HG03342 (cell line): ENCODE results near the gene NME7.
"Not testable (repeated sequence)": the region's sequence is repeated elsewhere in the genome, so short reads cannot be mapped to it uniquely, and the experiment has no call there.

ENCODE experiments used
- ATAC-seq: cut with Tn5 transposase; IDR thresholded peaks from one replicate; pipeline ENCODE4 v1.9.1; 2021; ENCODE audit warnings: mild to moderate bottlenecking, moderate library complexity; ENCODE audit not compliant: unreplicated experiment

Gene NME7

GRCh38 chr1:169367686-169368405 lies at the start of gene NME7, which contains the start of gene BLZF1:
TSS of gene NME7 (minus strand) at chr1:169367797. CDS start at chr1:169367710, 87 bp downstream.
TSS of gene BLZF1 (plus strand) at chr1:169368195. CDS start at chr1:169369523, 1,328 bp downstream.
- peak; percentile 96 for ATAC-seq

GRCh38 chr1:169414952-169415351 lies 47.4 kb upstream of the NME7 start:
- no peak for ATAC-seq

DNA sequence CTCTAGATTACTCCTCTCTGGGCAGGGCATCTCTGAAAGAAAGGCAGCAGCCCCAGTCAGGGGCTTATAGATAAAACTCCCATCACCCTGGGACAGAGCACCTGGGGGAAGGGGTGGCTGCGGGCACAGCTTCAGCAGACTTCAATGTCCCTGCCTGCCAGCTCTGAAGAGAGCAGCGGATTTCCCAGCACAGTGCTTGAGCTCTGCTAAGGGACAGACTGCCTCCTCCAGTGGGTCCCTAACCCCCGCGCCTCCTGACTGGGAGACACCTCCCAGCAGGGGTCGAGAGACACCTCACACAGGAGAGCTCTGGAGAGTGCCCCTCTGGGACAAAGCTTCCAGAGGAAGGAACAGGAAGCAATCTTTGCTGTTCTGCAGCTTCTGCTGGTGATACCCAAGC lies 40.7 kb upstream of the NME7 start:
- not testable (repeated sequence) for ATAC-seq

DNA sequence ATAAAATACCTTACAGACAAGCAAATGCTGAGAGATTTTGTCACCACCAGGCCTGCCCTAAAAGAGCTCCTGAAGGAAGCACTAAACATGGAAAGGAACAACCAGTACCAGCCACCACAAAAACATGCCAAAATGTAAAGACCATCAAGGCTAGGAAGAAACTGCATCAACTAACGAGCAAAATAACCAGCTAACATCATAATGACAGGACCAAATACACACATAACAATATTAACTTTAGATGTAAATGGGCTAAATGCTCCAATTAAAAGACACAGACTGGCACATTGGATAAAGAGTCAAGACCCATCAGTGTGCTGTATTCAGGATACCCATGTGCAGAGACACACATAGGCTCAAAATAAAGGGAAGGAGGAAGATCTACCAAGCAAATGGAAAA lies 35.0 kb upstream of the NME7 start:
- not testable (repeated sequence) for ATAC-seq

DNA sequence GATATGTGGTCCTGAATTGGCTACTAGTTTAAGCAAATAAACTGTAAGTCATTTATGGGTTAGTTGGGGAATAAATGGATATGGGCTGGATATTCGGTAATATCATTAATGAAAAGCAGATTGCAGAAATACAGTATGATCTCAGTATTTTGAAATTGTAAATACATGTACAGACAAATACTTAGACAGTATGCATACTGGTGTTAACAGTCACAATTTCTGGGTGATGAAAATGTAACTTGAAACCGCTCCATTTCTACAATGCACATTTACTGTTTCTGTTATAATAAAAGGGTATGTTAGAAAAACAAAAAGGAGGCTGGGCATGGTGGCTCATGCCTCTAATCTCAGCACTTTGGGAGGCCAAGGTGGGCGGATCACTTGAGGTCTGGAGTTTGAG lies 28.4 kb upstream of the NME7 start:
- ATAC-seq: no peak

GRCh38 chr1:169392406-169392805 lies 24.8 kb upstream of the NME7 start:
- no peak for ATAC-seq

DNA sequence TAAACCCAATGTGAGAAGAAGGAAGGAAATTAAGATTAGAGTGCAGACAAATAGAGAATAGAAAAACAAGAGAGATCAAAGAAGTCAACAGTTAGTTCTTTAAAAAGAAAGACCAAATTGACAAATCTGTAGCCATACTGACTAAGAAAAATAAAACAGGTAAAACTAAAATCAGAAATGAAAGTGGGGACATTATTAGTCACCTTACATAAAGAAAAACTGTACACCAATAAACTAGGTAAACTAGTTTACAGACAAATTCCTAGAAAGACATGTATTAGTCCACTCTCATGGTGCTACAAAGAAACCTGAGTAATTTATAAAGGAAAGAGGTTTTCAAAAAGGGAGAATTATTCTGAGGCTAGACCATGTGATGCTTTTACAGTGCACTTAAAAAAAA lies 22.7 kb upstream of the NME7 start:
- ATAC-seq: peak; percentile 71

- no peak for ATAC-seq
Measured at GRCh38 chr1:169387399-169387798, 19.8 kb upstream of the NME7 start.

- ATAC-seq: no peak
Measured at GRCh38 chr1:169383449-169383848, 15.9 kb upstream of the NME7 start.

- no peak for ATAC-seq
Measured at GRCh38 chr1:169381162-169381561, 13.6 kb upstream of the NME7 start.

DNA sequence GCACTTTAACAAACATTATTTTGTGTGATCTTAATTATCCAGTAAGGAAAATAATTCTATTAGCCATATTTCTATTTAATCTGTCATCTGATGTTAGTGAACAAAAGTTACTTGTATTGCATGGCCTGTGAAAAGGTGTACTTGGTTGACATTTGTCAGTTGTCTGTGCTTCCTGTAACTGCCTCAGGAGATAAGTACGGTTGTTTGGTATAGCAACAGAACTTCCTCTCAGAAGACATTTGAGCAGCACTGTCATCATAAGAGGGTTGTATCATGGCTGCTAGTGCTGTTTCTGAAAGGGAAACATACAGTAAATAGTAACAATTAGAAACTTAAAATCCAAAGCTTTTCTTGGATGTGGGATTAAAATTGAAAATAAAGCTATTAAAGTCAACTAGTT lies 3.8 kb upstream of the NME7 start:
- no peak for ATAC-seq

DNA sequence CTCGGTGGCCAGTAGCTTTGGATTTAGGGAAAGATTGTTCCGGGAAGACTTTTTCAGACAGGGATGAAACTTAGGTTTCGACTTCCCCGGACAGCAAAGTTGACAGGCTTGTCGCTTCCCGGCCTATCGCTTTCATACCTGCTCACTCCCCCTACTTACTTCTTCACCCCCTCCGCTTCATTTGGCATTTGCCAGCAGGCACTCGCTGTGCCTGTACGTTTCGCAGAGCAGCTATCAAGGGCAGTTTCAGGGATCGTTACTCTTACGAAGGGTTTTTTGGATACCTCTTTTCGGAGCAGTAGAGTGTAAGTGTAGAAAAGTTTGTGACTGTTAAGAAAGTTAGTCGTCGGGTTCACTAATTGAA lies 791 bp upstream of the NME7 start:
- no peak for ATAC-seq

DNA sequence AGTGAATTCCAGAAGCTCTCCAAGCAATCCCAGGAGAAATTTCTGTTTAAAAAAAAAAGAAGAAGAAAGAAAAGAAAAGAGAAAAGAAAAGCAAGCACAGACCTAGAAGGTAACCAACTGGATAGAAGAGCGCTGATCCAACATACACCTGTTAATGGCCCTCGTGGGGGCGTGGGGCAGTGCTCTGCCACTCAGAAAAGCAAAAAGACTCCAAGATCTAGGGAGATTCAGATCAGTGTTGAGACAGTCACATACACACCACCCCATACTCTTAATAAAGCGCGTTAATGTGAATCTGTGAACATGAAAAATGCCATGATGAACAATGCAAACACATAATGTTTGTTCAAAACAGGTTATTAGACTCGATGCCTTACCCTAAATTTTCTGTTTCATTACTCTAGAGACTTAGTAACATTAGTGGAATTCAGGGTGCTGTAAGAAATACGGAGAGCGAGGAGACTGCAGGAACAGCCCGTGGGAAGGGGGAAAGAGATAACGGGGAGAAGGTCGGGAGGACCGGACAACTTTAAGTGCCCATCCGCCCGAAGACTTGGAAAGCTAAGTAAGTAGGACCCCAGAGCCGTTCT lies 406 bp downstream of the NME7 start:
- ATAC-seq: no peak

DNA sequence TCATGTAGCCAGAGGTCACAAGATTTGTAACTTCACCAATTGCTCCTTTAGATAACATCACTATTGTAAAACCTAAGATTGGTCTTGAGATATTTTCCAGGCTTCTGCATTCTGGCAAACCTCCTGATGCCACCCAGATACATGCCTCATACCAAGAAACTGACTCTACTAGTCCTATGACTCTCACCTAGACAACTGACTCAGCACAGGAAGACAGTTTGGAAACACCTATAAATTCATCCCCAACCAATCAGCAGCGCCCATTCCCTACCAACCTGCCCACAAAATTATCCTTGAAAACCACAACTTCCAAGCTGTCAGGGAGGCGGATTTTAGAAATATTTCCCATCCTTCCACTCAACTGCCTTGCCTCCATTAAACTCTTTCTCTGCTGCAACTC lies 2.6 kb downstream of the NME7 start:
- no peak for ATAC-seq

GRCh38 chr1:169363046-169363730 lies 4.4 kb downstream of the NME7 start:
- no peak for ATAC-seq

DNA sequence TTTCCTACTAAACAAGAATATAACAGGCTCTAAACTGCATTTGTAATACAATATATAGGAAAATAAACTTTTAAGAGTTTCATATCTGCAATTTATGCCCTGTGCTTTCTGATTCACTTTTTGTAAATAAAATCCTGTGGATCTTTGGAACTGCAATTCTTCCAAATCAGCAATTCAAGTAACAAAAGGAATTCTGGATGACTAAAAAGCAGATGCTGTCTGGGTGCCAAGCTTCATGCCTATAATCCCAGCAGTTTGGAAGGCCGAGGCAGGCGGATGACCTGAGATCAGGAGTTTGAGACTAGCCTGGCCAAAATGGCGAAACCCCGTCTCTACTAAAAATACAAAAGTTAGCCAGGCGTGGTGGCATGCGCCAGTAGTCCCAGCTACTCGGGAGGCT lies 6.3 kb downstream of the NME7 start:
- ATAC-seq: no peak

DNA sequence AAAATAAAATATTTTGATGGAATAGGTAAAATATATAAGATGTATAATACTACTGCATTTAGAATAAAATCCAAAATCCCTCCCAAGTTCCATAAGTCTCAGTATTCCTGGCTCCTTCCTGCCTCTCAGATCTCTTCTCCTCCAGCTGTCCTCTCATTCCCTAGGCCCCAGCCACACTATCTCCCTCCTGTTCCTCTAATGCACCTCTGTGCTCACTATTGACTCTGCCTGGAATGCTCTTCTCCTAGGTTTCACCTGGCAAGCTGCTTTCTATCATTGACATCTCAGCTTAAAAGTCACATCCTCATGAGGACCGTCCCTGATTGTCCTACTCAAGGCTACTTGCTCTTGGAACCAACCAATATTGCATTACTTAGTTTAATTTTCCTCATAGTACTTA lies 7.2 kb downstream of the NME7 start:
- no peak for ATAC-seq

- ATAC-seq: no peak
Measured at GRCh38 chr1:169348383-169349036, 19.1 kb downstream of the NME7 start.

GRCh38 chr1:169347688-169348382 lies 19.8 kb downstream of the NME7 start:
- no peak for ATAC-seq

- ATAC-seq: no peak
Measured at GRCh38 chr1:169346036-169346589, 21.5 kb downstream of the NME7 start.

DNA sequence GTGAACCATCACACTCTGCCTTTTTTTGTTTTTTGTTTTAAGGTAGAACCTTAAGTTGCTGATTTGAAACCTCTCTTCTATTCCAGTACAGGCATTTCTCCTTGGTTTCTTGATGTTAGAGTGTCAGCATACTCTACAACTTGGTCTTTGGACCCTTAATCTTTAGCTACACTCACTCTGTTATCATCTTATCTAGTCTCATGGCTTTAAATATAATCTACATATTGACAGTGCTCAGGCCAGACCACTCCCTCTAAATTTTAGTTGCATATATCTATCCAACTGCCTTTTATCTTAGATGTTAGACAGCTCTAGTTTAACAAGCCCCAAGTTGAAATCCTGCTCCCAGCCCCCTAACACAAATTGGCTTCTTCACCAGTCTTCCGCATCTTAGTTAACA lies 22.1 kb downstream of the NME7 start:
- ATAC-seq: no peak
